Endothelial cell of umbilical vein (primary cell): ENCODE measurements around the gene UGGT2. TPM values are rescaled to one million over a fixed set of nuclear protein-coding genes. Genes with fewer than 3 reads are reported as not detected.

Experiments
- BruUV-seq: library from RNA; stranded (reverse); fragments of 400-500 nt; replicated peaks from 2 replicates; lab custom pipeline; 2021; lab: Mats Ljungman, UMichigan
- CTCF ChIA-PET: fragments of 300-600, 350-600 bp; sonication (Branson Sonifier 250); formaldehyde crosslinking; loops from one replicate; lab custom pipeline; 2021; ENCODE audit warnings: antibody characterized with exemption, inconsistent platforms; lab: Charles Lee
- POLR2A ChIA-PET: fragments of 300-600, 350-600 bp; sonication (Branson Sonifier 250); formaldehyde crosslinking; loops from one replicate; lab custom pipeline; 2021; ENCODE audit warnings: antibody characterized with exemption, inconsistent platforms; lab: Charles Lee
- DNase-seq: peaks from one replicate; pipeline ENCODE4 v3.0.0-alpha.2; 2011; ENCODE audit warnings: low read depth, low spot score
- FAIRE-seq: peaks from 2 replicates; lab custom pipeline; 2011; peaks lifted over from hg19 to GRCh38; lab: Jason Lieb, UNC
- H2AFZ ChIP-seq: 2 replicates; pipeline ENCODE4 v1.6.0; 2012; ENCODE audit warnings: low read depth, low read length, control low read depth, inconsistent platforms
- H3K27ac ChIP-seq: 2 replicates; pipeline ENCODE4 v1.5.1; 2011; ENCODE audit warnings: low read depth, mild to moderate bottlenecking, control low read depth, low read length, moderate library complexity; ENCODE audit not compliant: insufficient read depth
- H3K27me3 ChIP-seq, 2 experiments: 2 replicates each; pipeline versions ENCODE4 v1.6.0 to v1.6.1; 2011; ENCODE audit warnings: low read length in 2 of 2, mixed read lengths in 1 of 2; ENCODE audit not compliant: control insufficient read depth in 2 of 2, insufficient read depth in 2 of 2
- H3K36me3 ChIP-seq, 2 experiments: 2 replicates in 1 of 2; 3 replicates in 1 of 2; pipeline ENCODE4 v1.5.1; 2011; ENCODE audit warnings: low read length in 2 of 2, mild to moderate bottlenecking in 1 of 2, moderate library complexity in 1 of 2; ENCODE audit not compliant: control insufficient read depth in 2 of 2, insufficient read depth in 2 of 2; ENCODE audit errors: extremely low read depth in 1 of 2
- H3K4me1 ChIP-seq: 3 replicates; pipeline ENCODE4 v1.5.1; 2011; ENCODE audit warnings: mild to moderate bottlenecking, low read length; ENCODE audit not compliant: control insufficient read depth, insufficient read depth; ENCODE audit errors: extremely low read depth
- H3K4me2 ChIP-seq: 2 replicates; pipeline ENCODE4 v1.6.1; 2011; ENCODE audit warnings: low read length, control low read depth, mixed read lengths; ENCODE audit not compliant: insufficient read depth
- H3K4me3 ChIP-seq, 3 experiments: fragments of 200-600 bp in 1 of 3; sonication (generic), shearing (Covaris generic) in 1 of 3; replicated peaks in 1 of 3; 2 replicates each; pipeline ENCODE4 v1.5.1; 2011 to 2016; ENCODE audit warnings: control low read depth in 3 of 3, low read length in 3 of 3, mild to moderate bottlenecking in 2 of 3, inconsistent platforms in 1 of 3, low read depth in 1 of 3, moderate library complexity in 1 of 3; ENCODE audit not compliant: insufficient read depth in 1 of 3
- H3K79me2 ChIP-seq: 2 replicates; pipeline ENCODE4 v1.6.0; 2012; ENCODE audit warnings: low read length, inconsistent platforms; ENCODE audit not compliant: control insufficient read depth, insufficient read depth
- H3K9ac ChIP-seq: replicated peaks from 2 replicates; pipeline ENCODE3; 2011; ENCODE audit warnings: low read length, control low read depth; ENCODE audit not compliant: insufficient read depth; ENCODE audit errors: extremely low read depth
- H3K9me1 ChIP-seq: replicated peaks from 3 replicates; pipeline ENCODE4 v1.6.0; 2011; ENCODE audit warnings: mild to moderate bottlenecking, low read length; ENCODE audit not compliant: control insufficient read depth, insufficient read depth; ENCODE audit errors: extremely low read depth
- H3K9me3 ChIP-seq: replicated peaks from 2 replicates; pipeline ENCODE4 v1.5.1; 2012; ENCODE audit warnings: low read length, inconsistent platforms; ENCODE audit not compliant: control insufficient read depth, insufficient read depth
- H4K20me1 ChIP-seq: replicated peaks from 2 replicates; pipeline ENCODE3; 2011; ENCODE audit warnings: mild to moderate bottlenecking, low read length; ENCODE audit not compliant: control insufficient read depth, insufficient read depth; ENCODE audit errors: extremely low read depth
- EZH2 ChIP-seq: IDR thresholded peaks from 2 replicates; pipeline ENCODE4 v1.6.1; 2012; ENCODE audit warnings: borderline replicate concordance, low read depth, mild to moderate bottlenecking, moderate library complexity, low read length, inconsistent platforms; ENCODE audit not compliant: severe bottlenecking
- FOS ChIP-seq: IDR thresholded peaks from 2 replicates; pipeline ENCODE4 v1.6.1; 2011; ENCODE audit warnings: mild to moderate bottlenecking, low read length, moderate library complexity, borderline replicate concordance; ENCODE audit not compliant: insufficient read depth
- GATA2 ChIP-seq: IDR thresholded peaks from 2 replicates; pipeline ENCODE4 v1.7.0; 2011; ENCODE audit warnings: low read depth, mild to moderate bottlenecking, moderate library complexity, mixed read lengths, low read length; ENCODE audit not compliant: insufficient read length, insufficient read depth
- JUN ChIP-seq: IDR thresholded peaks from 2 replicates; pipeline ENCODE4 v1.6.1; 2011; ENCODE audit warnings: borderline replicate concordance, low read depth; ENCODE audit not compliant: insufficient read length, insufficient read depth
- MYC ChIP-seq: IDR thresholded peaks from one replicate; pipeline ENCODE4 v1.6.1; 2011; ENCODE audit warnings: mild to moderate bottlenecking, low read depth, low read length
- POLR2A ChIP-seq: IDR thresholded peaks from 2 replicates; pipeline ENCODE4 v1.6.1; 2012; ENCODE audit warnings: low read depth, mild to moderate bottlenecking, control low read depth, low read length
- POLR2AphosphoS5 ChIP-seq: IDR thresholded peaks from 2 replicates; pipeline ENCODE4 v1.6.1; 2012; ENCODE audit warnings: low read depth, mild to moderate bottlenecking, control low read depth, low read length, moderate library complexity; ENCODE audit not compliant: insufficient read depth
- dilution Hi-C: fragments of 300-500 bp; cut with MboI; formaldehyde crosslinking; loops from one replicate; pipeline ENCODE4 v1.15.0; 2019; ENCODE audit warnings: low sequenced_read_pairs; ENCODE audit not compliant: extremely low pct_ligation_motif_present
- intact Hi-C: fragments of 100-400 bp; cut with micrococcal nuclease; formaldehyde crosslinking; loops from one replicate; pipeline ENCODE4 v1.10.0; 2022
- polyA plus RNA-seq, 4 experiments: library from polyadenylated mRNA; depleted of rRNA in 3 of 4; stranded (reverse) in 3 of 4; unstranded in 1 of 4; fragments of >200 nt; gene quantifications; 2 replicates each; pipeline versions ENCODE4 v1.2.1 to v1.2.3, GENCODE V29; 2011 to 2012; ENCODE audit warnings: missing spikeins in 1 of 4
- total RNA-seq: library from RNA; stranded (reverse); gene quantifications from 2 replicates; pipeline ENCODE4 v1.2.3, GENCODE V29; 2021
- TF ChIP-seq, protein P1 (sequence below), 2 donors: IDR thresholded peaks; 1 replicate in 1 of 2; 2 replicates in 1 of 2; pipeline ENCODE4 v1.5.1; 2011; ENCODE audit warnings: low read length in 2 of 2, mild to moderate bottlenecking in 2 of 2, moderate library complexity in 2 of 2, control low read depth in 1 of 2, inconsistent platforms in 1 of 2, low read depth in 1 of 2; ENCODE audit not compliant: insufficient read depth in 1 of 2; ENCODE audit errors: extremely low read depth in 1 of 2
- TF ChIP-seq, protein P2 (sequence below): IDR thresholded peaks from 2 replicates; pipeline ENCODE4 v1.6.1; 2011; ENCODE audit not compliant: insufficient read depth, insufficient read length

UGGT2 gene
- total and polyA plus RNA-seq, 2 donors (not counting 3 experiments of a cell fraction or from before 2014, with no cell fraction given): 4.6 to 25.1 TPM

DNA sequence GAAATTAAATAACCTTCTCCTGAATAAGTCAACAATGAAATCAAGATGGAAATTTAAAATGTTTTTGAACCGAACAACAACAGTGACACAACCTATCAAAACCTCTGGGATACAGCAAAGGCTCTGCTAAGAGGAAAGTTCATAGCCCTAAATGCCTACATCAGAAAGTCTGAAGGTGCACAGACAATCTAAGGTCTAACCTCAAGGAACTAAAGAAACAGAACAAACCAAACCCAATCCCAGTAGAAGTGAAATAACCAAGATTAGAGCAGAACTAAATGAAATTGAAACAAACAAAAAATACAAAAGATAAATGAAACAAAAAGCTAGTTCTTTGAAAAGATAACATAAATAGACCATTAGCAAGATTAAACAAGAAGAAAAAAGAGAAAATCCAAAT, 9.0 kb downstream of the UGGT2 start:
- H4K20me1 ChIP-seq: no peaks in the 10 kb centered on the region
- FAIRE-seq: no peak
- BruUV-seq: no TSS peak
- no peaks in the 10 kb centered on the region for H3K4me1 ChIP-seq
- H3K27ac ChIP-seq: no peak overlapping the region
- H3K36me3 ChIP-seq: no peaks in the 10 kb centered on the region
- H3K27me3 ChIP-seq: no peaks in the 10 kb centered on the region
- dilution Hi-C loops: no loop called here
- H2AFZ ChIP-seq: no peak overlapping the region
- no peak overlapping the region for H3K4me3 ChIP-seq
- no peak for DNase-seq
- peaks cover 35% of the 10 kb centered on the region for H3K79me2 ChIP-seq
- POLR2A ChIA-PET: no interaction called here
- H3K9me1 ChIP-seq: no peaks in the 10 kb centered on the region
- CTCF ChIA-PET: no interaction called here
- no peak overlapping the region for H3K4me2 ChIP-seq
- no peak for TF ChIP-seq GATA2
- TF ChIP-seq, protein P1, sequence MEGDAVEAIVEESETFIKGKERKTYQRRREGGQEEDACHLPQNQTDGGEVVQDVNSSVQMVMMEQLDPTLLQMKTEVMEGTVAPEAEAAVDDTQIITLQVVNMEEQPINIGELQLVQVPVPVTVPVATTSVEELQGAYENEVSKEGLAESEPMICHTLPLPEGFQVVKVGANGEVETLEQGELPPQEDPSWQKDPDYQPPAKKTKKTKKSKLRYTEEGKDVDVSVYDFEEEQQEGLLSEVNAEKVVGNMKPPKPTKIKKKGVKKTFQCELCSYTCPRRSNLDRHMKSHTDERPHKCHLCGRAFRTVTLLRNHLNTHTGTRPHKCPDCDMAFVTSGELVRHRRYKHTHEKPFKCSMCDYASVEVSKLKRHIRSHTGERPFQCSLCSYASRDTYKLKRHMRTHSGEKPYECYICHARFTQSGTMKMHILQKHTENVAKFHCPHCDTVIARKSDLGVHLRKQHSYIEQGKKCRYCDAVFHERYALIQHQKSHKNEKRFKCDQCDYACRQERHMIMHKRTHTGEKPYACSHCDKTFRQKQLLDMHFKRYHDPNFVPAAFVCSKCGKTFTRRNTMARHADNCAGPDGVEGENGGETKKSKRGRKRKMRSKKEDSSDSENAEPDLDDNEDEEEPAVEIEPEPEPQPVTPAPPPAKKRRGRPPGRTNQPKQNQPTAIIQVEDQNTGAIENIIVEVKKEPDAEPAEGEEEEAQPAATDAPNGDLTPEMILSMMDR (IDR thresholded peaks at IDR 0.05; ENCODE audit: extremely low read depth in 1 of 2, insufficient read depth in 1 of 2, low read depth in 1 of 2, low read length in 2 of 2): no peak
- no peak for TF ChIP-seq FOS
- TF ChIP-seq POLR2AphosphoS5: no peak
- no peak for TF ChIP-seq JUN
- TF ChIP-seq, protein P2, sequence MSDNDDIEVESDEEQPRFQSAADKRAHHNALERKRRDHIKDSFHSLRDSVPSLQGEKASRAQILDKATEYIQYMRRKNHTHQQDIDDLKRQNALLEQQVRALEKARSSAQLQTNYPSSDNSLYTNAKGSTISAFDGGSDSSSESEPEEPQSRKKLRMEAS: no peak
- TF ChIP-seq POLR2A: no peak
- no peak for TF ChIP-seq MYC
- TF ChIP-seq EZH2: no peak
- H3K9ac ChIP-seq: no peak overlapping the region
- no peaks in the 10 kb centered on the region for H3K9me3 ChIP-seq
- intact Hi-C loops: no loop called here
